Upper lobe of left lung (tissue), 6 donors: ENCODE data around the gene EYA4. TPM values are rescaled to one million over a fixed set of nuclear protein-coding genes. Genes with fewer than 3 reads are reported as not detected.

Source experiments
- ATAC-seq, 2 donors: fragments of 200-7000 bp; cut with Tn5 transposase; one replicate each; pipeline ENCODE4 v1.9.1; 2022; ENCODE audit warnings: mild to moderate bottlenecking in 2 of 2, moderate library complexity in 2 of 2; ENCODE audit not compliant: low FRiP score in 2 of 2
- DNase-seq, 2 donors: peaks; one replicate each; pipeline ENCODE4 v3.0.0-alpha.2; 2019 to 2020
- H3K27ac ChIP-seq, 4 donors: fragments of 200-600 bp; sonication (generic); one replicate each; pipeline ENCODE4 v1.5.1; 2016 to 2019
- H3K27me3 ChIP-seq, 4 donors: fragments of 200-600 bp; sonication (generic); one replicate each; pipeline ENCODE4 v1.5.1; 2017 to 2019
- H3K36me3 ChIP-seq, 4 donors: fragments of 200-600 bp; sonication (generic); one replicate each; pipeline ENCODE4 v1.5.1; 2016 to 2019
- H3K4me1 ChIP-seq, 4 donors: fragments of 200-600 bp; sonication (generic); one replicate each; pipeline ENCODE4 v1.5.1; 2018 to 2019
- H3K4me3 ChIP-seq, 4 donors: fragments of 200-600 bp; sonication (generic); one replicate each; pipeline ENCODE4 v1.5.1; 2017 to 2019; ENCODE audit warnings: mild to moderate bottlenecking in 2 of 4, moderate library complexity in 1 of 4
- H3K9me3 ChIP-seq, 4 donors: fragments of 200-600 bp; sonication (generic); one replicate each; pipeline ENCODE4 v1.5.1; 2018 to 2019
- CTCF ChIP-seq, 6 experiments: fragments of 450-650 bp in 4 of 6; fragments of 200-600 bp in 2 of 6; sonication (generic) in 2 of 6; IDR thresholded peaks; one replicate each; pipeline ENCODE4 v1.5.1; 2016 to 2019; ENCODE audit warnings: antibody characterized with exemption in 6 of 6
- EP300 ChIP-seq, 4 donors: sonication (generic); formaldehyde crosslinking; IDR thresholded peaks; one replicate each; pipeline ENCODE4 v1.5.1; 2017; ENCODE audit warnings: antibody characterized with exemption in 4 of 4, control low read depth in 2 of 4
- POLR2A ChIP-seq, 4 donors: fragments of 450-650 bp; IDR thresholded peaks; one replicate each; pipeline ENCODE4 v1.5.1; 2016 to 2017; ENCODE audit warnings: antibody characterized with exemption in 4 of 4, mild to moderate bottlenecking in 2 of 4
- POLR2AphosphoS5 ChIP-seq, 2 donors: sonication (generic); formaldehyde crosslinking; IDR thresholded peaks; one replicate each; pipeline ENCODE4 v1.5.1; 2017; ENCODE audit warnings: antibody characterized with exemption in 2 of 2
- WGBS, 2 donors: methylation state at CpG; one replicate each; pipeline ENCODE4 v1.1.5; 2017 to 2018; 5-methylcytosine and 5-hydroxymethylcytosine counted together
- total RNA-seq, 6 donors: library from RNA; depleted of rRNA in 4 of 6; stranded (reverse); fragments of >200 nt in 4 of 6; gene quantifications; one replicate each; pipeline versions ENCODE4 v1.1.0 to v1.2.1, GENCODE V29; 2016 to 2021
- donor health status: DM: no; HTN: no; CAD: no; lungs with moderate emphysema.
- donor health status: DM: no; HTN: yes; CAD: no; lungs with severe emphysema.

Gene EYA4
- total RNA-seq, 6 donors from 2014 or later = 1.0 to 8.9 (median 4.2) TPM

- ATAC-seq = no peak
- TF ChIP-seq POLR2AphosphoS5 (IDR thresholded peaks at IDR 0.05) (no peak), POLR2A (IDR thresholded peaks at IDR 0.05) (no peak), EP300 (IDR thresholded peaks at IDR 0.05) (no peak), CTCF (IDR thresholded peaks at IDR 0.05) (no peak)
- no peaks in the 10 kb centered on the region for H3K9me3 ChIP-seq
- H3K4me1 ChIP-seq = no peaks in the 10 kb centered on the region
- no peak overlapping the region for H3K27ac ChIP-seq
- no peak for DNase-seq
- 85 to 95% methylated on average over 2 of the region's 2 CpGs for WGBS, 2 donors
- no peak overlapping the region for H3K4me3 ChIP-seq
- H3K27me3 ChIP-seq = no peaks in the 10 kb centered on the region
- no peaks in the 10 kb centered on the region for H3K36me3 ChIP-seq
Observed at GRCh38 chr6:133441491-133441890, 200.3 kb downstream of the EYA4 start.

- ATAC-seq = no peak
Observed at GRCh38 chr6:133446789-133447188, 205.6 kb downstream of the EYA4 start.

GRCh38 chr6:133447924-133448323 is 206.8 kb downstream of the EYA4 start:
- no peak for TF ChIP-seq CTCF (IDR thresholded peaks at IDR 0.05)
- DNase-seq (no peak), ATAC-seq (no peak)
- Histone ChIP-seq H3K27ac (no peak overlapping the region), H3K27me3 (no peaks in the 10 kb centered on the region), H3K36me3 (no peaks in the 10 kb centered on the region), H3K4me3 (no peak overlapping the region), H3K4me1 (no peaks in the 10 kb centered on the region), H3K9me3 (no peaks in the 10 kb centered on the region)

More at GRCh38 chr6:133446789-133447188, 205.6 kb downstream of the EYA4 start:
- no peaks in the 10 kb centered on the region for H3K27me3 ChIP-seq
- TF ChIP-seq EP300 (IDR thresholded peaks at IDR 0.05) (no peak), POLR2A (IDR thresholded peaks at IDR 0.05) (no peak), CTCF (IDR thresholded peaks at IDR 0.05) (no peak), POLR2AphosphoS5 (IDR thresholded peaks at IDR 0.05) (no peak)
- H3K9me3 ChIP-seq = no peaks in the 10 kb centered on the region
- no peaks in the 10 kb centered on the region for H3K36me3 ChIP-seq
- H3K27ac ChIP-seq = no peak overlapping the region
- no peaks in the 10 kb centered on the region for H3K4me1 ChIP-seq
- H3K4me3 ChIP-seq = no peak overlapping the region
- DNase-seq = no peak

- WGBS, 2 donors = 78% methylated on average over 7 of the region's 7 CpGs
- DNase-seq (no peak), ATAC-seq (no peak)
- TF ChIP-seq POLR2A (IDR thresholded peaks at IDR 0.05) (no peak), EP300 (IDR thresholded peaks at IDR 0.05) (no peak), CTCF (IDR thresholded peaks at IDR 0.05) (no peak), POLR2AphosphoS5 (IDR thresholded peaks at IDR 0.05) (no peak)
- H3K36me3 ChIP-seq = no peaks in the 10 kb centered on the region
- no peaks in the 10 kb centered on the region for H3K9me3 ChIP-seq
- H3K27me3 ChIP-seq = no peaks in the 10 kb centered on the region
- no peak overlapping the region for H3K27ac ChIP-seq
- no peaks in the 10 kb centered on the region for H3K4me1 ChIP-seq
- no peak overlapping the region for H3K4me3 ChIP-seq
Observed at GRCh38 chr6:133456439-133456838, 215.3 kb downstream of the EYA4 start.

GRCh38 chr6:133456944-133457343 is 215.8 kb downstream of the EYA4 start:
- Histone ChIP-seq H3K4me1 (no peaks in the 10 kb centered on the region), H3K27me3 (no peaks in the 10 kb centered on the region), H3K9me3 (no peaks in the 10 kb centered on the region), H3K27ac (no peak overlapping the region), H3K4me3 (no peak overlapping the region), H3K36me3 (no peaks in the 10 kb centered on the region)
- 78% methylated on average over 4 of the region's 4 CpGs for WGBS, 2 donors
- no peak for DNase-seq
- TF ChIP-seq EP300 (IDR thresholded peaks at IDR 0.05) (no peak), POLR2A (IDR thresholded peaks at IDR 0.05) (no peak), CTCF (IDR thresholded peaks at IDR 0.05) (no peak), POLR2AphosphoS5 (IDR thresholded peaks at IDR 0.05) (no peak)
- no peak for ATAC-seq
